K562 (cell line): Measurements from ENCODE around the gene ATP1A2.

Experiments
- CEBPB ChIP-seq: fragments of 450-650 bp; IDR thresholded peaks from 2 replicates; pipeline ENCODE4 v1.6.1; 2016; ENCODE audit warnings: missing genetic modification characterization, missing compliant biosample characterization
- CTCF ChIP-seq, 3 experiments: IDR thresholded peaks in 2 of 3; conservative IDR thresholded peaks in 1 of 3; 2 replicates each; pipeline ENCODE4 v1.5.1; 2011 to 2012; ENCODE audit warnings: low read length in 3 of 3, mild to moderate bottlenecking in 3 of 3, control low read depth in 2 of 3, improper control_type of control experiment in 1 of 3, inconsistent platforms in 1 of 3, low read depth in 1 of 3, mixed read lengths in 1 of 3, moderate library complexity in 1 of 3; ENCODE audit not compliant: insufficient read depth in 2 of 3
- GABPA ChIP-seq: fragments of 200-800 bp; sonication (Bioruptor generic); conservative IDR thresholded peaks from 2 replicates; pipeline ENCODE4 v1.6.1; 2016; ENCODE audit warnings: low read depth, missing genetic modification characterization, missing compliant biosample characterization
- HCFC1 ChIP-seq: IDR thresholded peaks from 2 replicates; pipeline ENCODE4 v1.6.1; 2012; ENCODE audit warnings: low read depth, low read length, improper control_type of control experiment
- HDAC2 ChIP-seq: fragments of 450-650 bp; IDR thresholded peaks from 2 replicates; pipeline ENCODE4 v1.6.1; 2016; ENCODE audit warnings: mild to moderate bottlenecking
- NRF1 ChIP-seq, 2 experiments: fragments of 450-650 bp; IDR thresholded peaks in 1 of 2; conservative IDR thresholded peaks in 1 of 2; 2 replicates each; pipeline ENCODE4 v1.6.1; 2014; ENCODE audit warnings: mild to moderate bottlenecking in 2 of 2
- POLR2A ChIP-seq: fragments of 450-650 bp; conservative IDR thresholded peaks from 2 replicates; pipeline ENCODE4 v1.6.1; 2016
- XRCC5 ChIP-seq: fragments of 200-400 bp; formaldehyde crosslinking; IDR thresholded peaks from 2 replicates; pipeline ENCODE4 v1.6.1; 2017; ENCODE audit warnings: low read depth, mild to moderate bottlenecking, low read length
- ZNF197 ChIP-seq: fragments of 200-800 bp; sonication (Bioruptor generic); IDR thresholded peaks from 2 replicates; pipeline ENCODE4 v1.6.1; 2016; ENCODE audit warnings: low read depth, missing genetic modification characterization, missing compliant biosample characterization
- TF ChIP-seq, protein P1 (sequence below): fragments of 450-650 bp; IDR thresholded peaks from 2 replicates; pipeline ENCODE4 v1.6.1; 2017; ENCODE audit warnings: mild to moderate bottlenecking, moderate library complexity
- TF ChIP-seq, protein P2 (sequence below): fragments of 450-650 bp; IDR thresholded peaks from 2 replicates; pipeline ENCODE4 v1.6.1; 2016; ENCODE audit warnings: antibody characterized with exemption

DNA sequence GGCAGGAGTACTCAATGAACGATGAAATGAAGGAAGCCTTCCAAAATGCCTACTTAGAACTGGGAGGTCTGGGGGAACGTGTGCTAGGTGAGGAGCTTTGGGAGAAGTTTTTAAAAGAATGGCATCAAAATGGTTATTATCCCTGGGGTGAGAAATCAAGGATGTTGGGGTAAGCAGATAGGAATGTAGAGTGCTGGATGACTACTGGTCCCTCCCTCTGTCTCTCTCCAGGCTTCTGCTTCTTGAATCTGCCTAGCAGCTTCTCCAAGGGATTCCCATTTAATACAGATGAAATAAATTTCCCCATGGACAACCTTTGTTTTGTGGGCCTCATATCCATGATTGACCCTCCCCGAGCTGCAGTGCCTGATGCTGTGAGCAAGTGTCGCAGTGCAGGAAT, 55.8 kb downstream of the ATP1A2 start:
- TF ChIP-seq GABPA (tag) = no peak
- no peak for TF ChIP-seq CEBPB (tag)
- TF ChIP-seq CTCF (IDR thresholded peaks at IDR 0.05 in 2 of 3, conservative IDR thresholded peaks at IDR 0.05 in 1 of 3; ENCODE audit: insufficient read depth in 2 of 3, low read depth in 1 of 3, low read length in 3 of 3) = no peak
- TF ChIP-seq XRCC5 = no peak
- TF ChIP-seq NRF1 (conservative IDR thresholded peaks at IDR 0.05 in 1 of 2, IDR thresholded peaks at IDR 0.05 in 1 of 2) = no peak
- TF ChIP-seq POLR2A = no peak
- TF ChIP-seq, protein P1, sequence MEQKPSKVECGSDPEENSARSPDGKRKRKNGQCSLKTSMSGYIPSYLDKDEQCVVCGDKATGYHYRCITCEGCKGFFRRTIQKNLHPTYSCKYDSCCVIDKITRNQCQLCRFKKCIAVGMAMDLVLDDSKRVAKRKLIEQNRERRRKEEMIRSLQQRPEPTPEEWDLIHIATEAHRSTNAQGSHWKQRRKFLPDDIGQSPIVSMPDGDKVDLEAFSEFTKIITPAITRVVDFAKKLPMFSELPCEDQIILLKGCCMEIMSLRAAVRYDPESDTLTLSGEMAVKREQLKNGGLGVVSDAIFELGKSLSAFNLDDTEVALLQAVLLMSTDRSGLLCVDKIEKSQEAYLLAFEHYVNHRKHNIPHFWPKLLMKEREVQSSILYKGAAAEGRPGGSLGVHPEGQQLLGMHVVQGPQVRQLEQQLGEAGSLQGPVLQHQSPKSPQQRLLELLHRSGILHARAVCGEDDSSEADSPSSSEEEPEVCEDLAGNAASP = no peak
- no peak for TF ChIP-seq HDAC2
- TF ChIP-seq, protein P2, sequence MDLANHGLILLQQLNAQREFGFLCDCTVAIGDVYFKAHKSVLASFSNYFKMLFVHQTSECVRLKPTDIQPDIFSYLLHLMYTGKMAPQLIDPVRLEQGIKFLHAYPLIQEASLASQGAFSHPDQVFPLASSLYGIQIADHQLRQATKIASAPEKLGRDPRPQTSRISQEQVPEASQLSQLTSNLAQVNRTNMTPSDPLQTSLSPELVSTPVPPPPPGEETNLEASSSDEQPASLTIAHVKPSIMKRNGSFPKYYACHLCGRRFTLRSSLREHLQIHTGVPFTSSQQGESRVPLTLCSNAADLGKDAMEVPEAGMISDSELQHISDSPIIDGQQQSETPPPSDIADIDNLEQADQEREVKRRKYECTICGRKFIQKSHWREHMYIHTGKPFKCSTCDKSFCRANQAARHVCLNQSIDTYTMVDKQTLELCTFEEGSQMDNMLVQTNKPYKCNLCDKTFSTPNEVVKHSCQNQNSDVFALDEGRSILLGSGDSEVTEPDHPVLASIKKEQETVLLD = no peak
- TF ChIP-seq ZNF197 (CRISPR knock-in tag) = no peak
- TF ChIP-seq HCFC1 = no peak
